GM12878 (cell line): ENCODE measurements around the gene FTL. TPM values are rescaled to one million over a fixed set of nuclear protein-coding genes. Genes with fewer than 3 reads are reported as not detected.
A peak's percentile ranks its signal among the peaks of the same experiment; 100 is the strongest.

Source experiments
- ATAC-seq: fragments of 200-7000 bp; cut with Tn5 transposase; 3 replicates; pipeline ENCODE4 v1.9.1; 2020; ENCODE audit warnings: mild to moderate bottlenecking, moderate library complexity
- BruUV-seq: library from RNA; stranded (reverse); fragments of 400-500 nt; replicated peaks from 2 replicates; lab custom pipeline; 2021; lab: Mats Ljungman, UMichigan
- CTCF ChIA-PET: fragments of 300-600 bp; sonication (Branson Sonifier 250); formaldehyde crosslinking; extraction: SDS; loops from one replicate; lab custom pipeline; 2021; ENCODE audit warnings: inconsistent platforms; lab: Yijun Ruan, JAX
- POLR2A ChIA-PET: fragments of 350-600 bp; formaldehyde crosslinking; extraction: SDS; loops from one replicate; lab custom pipeline; 2021; ENCODE audit warnings: inconsistent platforms; lab: Charles Lee
- RAD21 ChIA-PET: fragments of 300-600 bp; sonication (Branson Sonifier 250); formaldehyde crosslinking; loops from one replicate; lab custom pipeline; 2023; ENCODE audit warnings: antibody characterized with exemption; ENCODE audit not compliant: unreplicated experiment; lab: Charles Lee
- SMC1A ChIA-PET: fragments of 300-600 bp; sonication (Branson Sonifier 250); formaldehyde crosslinking; loops from one replicate; lab custom pipeline; 2023; ENCODE audit not compliant: unreplicated experiment, uncharacterized antibody; lab: Charles Lee
- DNase-seq: peaks from one replicate; pipeline ENCODE4 v3.0.0-alpha.2; 2011; ENCODE audit warnings: low read depth, low spot score
- FAIRE-seq: peaks from 3 replicates; lab custom pipeline; 2011; peaks lifted over from hg19 to GRCh38; lab: Jason Lieb, UNC
- H2AFZ ChIP-seq: 2 replicates; pipeline ENCODE4 v1.6.0; 2011; ENCODE audit warnings: low read depth, low read length, control low read depth; ENCODE audit not compliant: control insufficient read depth
- H3K27ac ChIP-seq: 2 replicates; pipeline ENCODE4 v1.5.1; 2011; ENCODE audit warnings: control low read depth; ENCODE audit not compliant: control insufficient read depth, insufficient read depth
- H3K27me3 ChIP-seq, 2 experiments: replicated peaks in 1 of 2; 2 replicates each; pipeline versions ENCODE4 v1.6.0 to v1.6.1; 2011; ENCODE audit warnings: low read length in 1 of 2; ENCODE audit not compliant: control insufficient read depth in 2 of 2, insufficient read depth in 2 of 2
- H3K36me3 ChIP-seq, 2 experiments: 2 replicates each; pipeline ENCODE4 v1.5.1; 2011; ENCODE audit warnings: low read length in 1 of 2; ENCODE audit not compliant: control insufficient read depth in 2 of 2, insufficient read depth in 2 of 2
- H3K4me1 ChIP-seq: 2 replicates; pipeline ENCODE4 v1.6.1; 2011; ENCODE audit warnings: mild to moderate bottlenecking, low read length, moderate library complexity, mixed read lengths; ENCODE audit not compliant: control insufficient read depth, insufficient read depth
- H3K4me2 ChIP-seq: 2 replicates; pipeline ENCODE4 v1.6.0; 2011; ENCODE audit warnings: control low read depth; ENCODE audit not compliant: control insufficient read depth, insufficient read depth
- H3K4me3 ChIP-seq: fragments of 200-600 bp; sonication (generic); 2 replicates; pipeline ENCODE4 v1.5.1; 2016
- H3K79me2 ChIP-seq: 2 replicates; pipeline ENCODE4 v1.6.0; 2011; ENCODE audit warnings: low read length; ENCODE audit not compliant: control insufficient read depth, insufficient read depth
- H3K9ac ChIP-seq: 2 replicates; pipeline ENCODE4 v1.8.0; 2011; ENCODE audit warnings: low read length, control low read depth, mixed read lengths; ENCODE audit not compliant: control insufficient read depth, insufficient read depth
- H3K9me3 ChIP-seq: replicated peaks from 3 replicates; pipeline ENCODE4 v1.5.1; 2011; ENCODE audit warnings: mild to moderate bottlenecking, low read length; ENCODE audit not compliant: control insufficient read depth, insufficient read depth
- H4K20me1 ChIP-seq: 2 replicates; pipeline ENCODE4 v1.6.0; 2011; ENCODE audit not compliant: control insufficient read depth, insufficient read depth
- BHLHE40 ChIP-seq, 2 experiments: fragments of 450-650 bp in 1 of 2; IDR thresholded peaks; 2 replicates each; pipeline ENCODE4 v1.6.1; 2011 to 2017; ENCODE audit warnings: low read depth in 2 of 2, borderline replicate concordance in 1 of 2, improper control_type of control experiment in 1 of 2, low read length in 1 of 2, mild to moderate bottlenecking in 1 of 2
- CREM ChIP-seq: IDR thresholded peaks from 2 replicates; pipeline ENCODE4 v1.6.1; 2014; ENCODE audit warnings: antibody characterized with exemption, low read depth
- HCFC1 ChIP-seq: fragments of 150-350 bp; IDR thresholded peaks from 2 replicates; pipeline ENCODE4 v1.6.1; 2014; ENCODE audit warnings: low read length
- IKZF1 ChIP-seq: fragments of 450-650 bp; conservative IDR thresholded peaks from 2 replicates; pipeline ENCODE4 v1.6.1; 2017; ENCODE audit warnings: antibody characterized with exemption, mild to moderate bottlenecking
- MEF2B ChIP-seq: fragments of 450-650 bp; IDR thresholded peaks from 2 replicates; pipeline ENCODE4 v1.6.1; 2018; ENCODE audit warnings: mild to moderate bottlenecking, moderate library complexity; ENCODE audit not compliant: partially characterized antibody, poor library complexity, severe bottlenecking
- NFYB ChIP-seq: IDR thresholded peaks from 2 replicates; pipeline ENCODE4 v1.6.1; 2011; ENCODE audit warnings: low read depth, mild to moderate bottlenecking, low read length, improper control_type of control experiment, moderate library complexity; ENCODE audit not compliant: insufficient read depth
- REST ChIP-seq: IDR thresholded peaks from 2 replicates; pipeline ENCODE4 v1.6.1; 2012; ENCODE audit warnings: mild to moderate bottlenecking, low read depth, low read length
- RUNX3 ChIP-seq: IDR thresholded peaks from 2 replicates; pipeline ENCODE4 v1.6.1; 2012; ENCODE audit warnings: low read length, inconsistent platforms
- SIX5 ChIP-seq: IDR thresholded peaks from 2 replicates; pipeline ENCODE4 v1.6.1; 2011; ENCODE audit warnings: mild to moderate bottlenecking, low read depth, low read length, moderate library complexity; ENCODE audit not compliant: severe bottlenecking
- ZBTB33 ChIP-seq: fragments of 450-650 bp; IDR thresholded peaks from 2 replicates; pipeline ENCODE4 v1.6.1; 2017; ENCODE audit warnings: mild to moderate bottlenecking
- WGBS: methylation state at CpG from one replicate; pipeline ENCODE4 v1.1.6; 2016; ENCODE audit warnings: low lambda C conversion rate; ENCODE audit not compliant: insufficient replicate concordance, insufficient coverage; ENCODE audit errors: missing lambda C conversion rate; 5-methylcytosine and 5-hydroxymethylcytosine counted together
- in situ Hi-C: fragments of 300-500 bp; cut with MboI; formaldehyde crosslinking; loops from 9 replicates; pipeline ENCODE4 v1.14.3; 2018; ENCODE audit warnings: mixed read lengths
- intact Hi-C: fragments of 100-400 bp; cut with micrococcal nuclease; formaldehyde crosslinking; loops from one replicate; pipeline ENCODE4 v1.14.2; 2022; ENCODE audit not compliant: unreplicated experiment
- polyA plus RNA-seq, 11 experiments: library from polyadenylated mRNA; depleted of rRNA in 4 of 11; unstranded in 6 of 11; stranded (reverse) in 5 of 11; fragments of >200 nt; fragmentation: Nextera tagmentation in 4 of 11; fragmentation: Illumina TruSeq in 1 of 11; extraction: Ambion mirVana in 4 of 11; extraction: Trizol in 1 of 11; gene quantifications; 1 replicate in 1 of 11; 2 replicates in 10 of 11; pipeline versions ENCODE4 v1.2.1 to v1.2.3, GENCODE V29; 2011 to 2016; ENCODE audit warnings: inconsistent platforms in 2 of 11, missing spikeins in 2 of 11, low read depth in 1 of 11
- total RNA-seq, 4 experiments: library from RNA; depleted of rRNA in 3 of 4; stranded (reverse); fragments of >200 nt in 3 of 4; fragmentation: Illumina TruSeq in 1 of 4; extraction: Trizol in 1 of 4; gene quantifications; 2 replicates each; pipeline versions ENCODE4 v1.2.1 to v1.2.3, GENCODE V29; 2013 to 2021

The FTL gene
- total and polyA plus RNA-seq, 10 of the 15 experiments (the other 5 are each of a cell fraction or from before 2014, with no cell fraction given) = 364 to 8,913 (median 1,595) TPM

- peak; percentile 66 for FAIRE-seq
- Histone ChIP-seq H3K9me3 (no peaks in the 10 kb centered on the region), H3K36me3 (peaks cover 5 to 12% of the 10 kb centered on the region in 2 experiments; a peak in 3 of 4 replicates), H4K20me1 (no peaks in the 10 kb centered on the region), H3K4me1 (peaks cover 8% of the 10 kb centered on the region), H3K4me3 (0 out of 2 replicates have a peak overlapping the region, but pooled peaks have one; percentile 16), H3K9ac (no peak overlapping the region), H3K27ac (peak overlapping the region; percentile 53), H3K79me2 (no peaks in the 10 kb centered on the region), H3K27me3 (no peaks in the 10 kb centered on the region), H2AFZ (no peak overlapping the region), H3K4me2 (peak overlapping the region; percentile 20; the same call in 1 of the 2 replicates)
- in situ Hi-C loops = no loop called here
- ChIA-PET CTCF (interaction anchor here (1.2 to 2.5 kb wide), 2 partner anchors 15 to 45 kb away, joined by 4 to 6 read pairs; partner anchors contain the start of gene DHDH), POLR2A (no interaction called here), SMC1A (no interaction called here), RAD21 (interaction anchor here (1.1 kb wide), 1 partner anchor 17 kb away, joined by 3 read pairs; no protein-coding TSS in a partner anchor)
- peak; percentile 37; the same call in 2 of the 3 replicates for ATAC-seq
- BruUV-seq = no TSS peak
- intact Hi-C loops = no loop called here
- TF ChIP-seq RUNX3 (peak; percentile 20; the same call in 1 of the 2 replicates), ZBTB33 (no peak)
- 0% methylated on average over 6 of the region's 6 CpGs for WGBS
- no peak for DNase-seq
Measured at GRCh38 chr19:48918071-48918470, 47.0 kb upstream of the FTL start.

GRCh38 chr19:48918801-48919247 is 46.3 kb upstream of the FTL start:
- Histone ChIP-seq H3K4me3 (no peak overlapping the region), H3K79me2 (no peaks in the 10 kb centered on the region), H3K4me1 (peaks cover 8% of the 10 kb centered on the region), H3K9ac (no peak overlapping the region), H4K20me1 (no peaks in the 10 kb centered on the region), H3K9me3 (no peaks in the 10 kb centered on the region), H3K27ac (no peak overlapping the region), H2AFZ (no peak overlapping the region), H3K36me3 (peaks cover 1 to 12% of the 10 kb centered on the region in 2 experiments; a peak in 3 of 4 replicates), H3K27me3 (no peaks in the 10 kb centered on the region), H3K4me2 (no peak overlapping the region)
- FAIRE-seq = no peak
- in situ Hi-C loops = no loop called here
- no peak for DNase-seq
- SMC1A ChIA-PET = no interaction called here
- WGBS = 88% methylated on average over 15 of the region's 18 CpGs
- POLR2A ChIA-PET = no interaction called here
- CTCF ChIA-PET = interaction anchor here (0.6 to 2.5 kb wide), 7 partner anchors 14 to 659 kb away, joined by 3 to 6 read pairs (median 3); partner anchors contain the start of gene DHDH
- intact Hi-C loops = no loop called here
- TF ChIP-seq NFYB = no peak
- no peak for TF ChIP-seq BHLHE40 (IDR thresholded peaks at IDR 0.05; ENCODE audit: borderline replicate concordance in 1 of 2, low read depth in 2 of 2, low read length in 1 of 2)
- TF ChIP-seq REST = no peak
- no peak for TF ChIP-seq MEF2B
- peak; percentile 34; the same call in 1 of the 2 replicates for TF ChIP-seq CREM
- TF ChIP-seq IKZF1 = peak; percentile 36; the same call in 1 of the 2 replicates
- peak; percentile 90 for TF ChIP-seq SIX5
- TF ChIP-seq HCFC1 = peak; percentile 77
- no TSS peak for BruUV-seq
- RAD21 ChIA-PET = interaction anchor here (1.1 kb wide), 1 partner anchor 18 kb away, joined by 3 read pairs; no protein-coding TSS in a partner anchor
- ATAC-seq = peak; percentile 57
